K562 (cell line): Measurements from ENCODE around the gene SYNGR3. TPM values are rescaled to one million over a fixed set of nuclear protein-coding genes. Genes with fewer than 3 reads are reported as not detected.

Experiments used
- ARHGAP35 ChIP-seq: fragments of 450-650 bp; IDR thresholded peaks from 2 replicates; pipeline ENCODE4 v1.6.1; 2018; ENCODE audit not compliant: partially characterized antibody
- CEBPG ChIP-seq, 3 experiments: fragments of 200-800 bp in 1 of 3; sonication (Bioruptor generic) in 1 of 3; sonication (generic) in 1 of 3; formaldehyde crosslinking in 1 of 3; IDR thresholded peaks in 2 of 3; conservative IDR thresholded peaks in 1 of 3; 2 replicates each; pipeline versions ENCODE4 v1.6.1 to v1.8.0; 2016 to 2022; ENCODE audit warnings: missing compliant biosample characterization in 2 of 3, missing genetic modification characterization in 2 of 3, mild to moderate bottlenecking in 1 of 3, missing genetic modification reagents in 1 of 3
- CTBP1 ChIP-seq: fragments of 450-650 bp; IDR thresholded peaks from 2 replicates; pipeline ENCODE4 v1.6.1; 2016; ENCODE audit warnings: borderline replicate concordance
- FOSL1 ChIP-seq: fragments of 200-800 bp; sonication (Bioruptor generic); conservative IDR thresholded peaks from 2 replicates; pipeline ENCODE4 v1.6.1; 2016; ENCODE audit warnings: missing genetic modification characterization, missing compliant biosample characterization
- GTF3C2 ChIP-seq: IDR thresholded peaks from 3 replicates; pipeline ENCODE4 v1.6.1; 2011; ENCODE audit warnings: borderline replicate concordance, mild to moderate bottlenecking, moderate library complexity; ENCODE audit not compliant: insufficient read length; ENCODE audit errors: extremely low read depth
- KLF16 ChIP-seq: IDR thresholded peaks from 2 replicates; pipeline ENCODE4 v1.6.1; 2016; ENCODE audit warnings: antibody characterized with exemption
- MGA ChIP-seq: fragments of 450-650 bp; IDR thresholded peaks from 2 replicates; pipeline ENCODE4 v1.6.1; 2016; ENCODE audit warnings: mild to moderate bottlenecking, moderate library complexity
- SAFB2 ChIP-seq: fragments of 200-400 bp; formaldehyde crosslinking; IDR thresholded peaks from 2 replicates; pipeline ENCODE4 v1.6.1; 2018; ENCODE audit warnings: borderline replicate concordance, low read length, low read depth, moderate library complexity; ENCODE audit not compliant: severe bottlenecking
- TCF3 ChIP-seq: sonication (generic); formaldehyde crosslinking; IDR thresholded peaks from 2 replicates; pipeline ENCODE4 v1.4.0; 2020; ENCODE audit warnings: mild to moderate bottlenecking, missing genetic modification reagents
- XRCC3 ChIP-seq: fragments of 450-650 bp; IDR thresholded peaks from 2 replicates; pipeline ENCODE4 v1.6.1; 2017; ENCODE audit warnings: mild to moderate bottlenecking, moderate library complexity
- polyA plus RNA-seq, 8 experiments: library from polyadenylated mRNA; depleted of rRNA in 4 of 8; stranded (reverse) in 5 of 8; unstranded in 3 of 8; fragments of >200 nt; fragmentation: Nextera tagmentation in 2 of 8; fragmentation: Illumina TruSeq in 1 of 8; extraction: Ambion mirVana in 2 of 8; extraction: Trizol in 1 of 8; gene quantifications; 2 replicates each; pipeline versions ENCODE4 v1.2.1 to v1.2.3, GENCODE V29; 2011 to 2014; ENCODE audit warnings: inconsistent platforms in 1 of 8, missing spikeins in 1 of 8
- total RNA-seq, 7 experiments: library from RNA; depleted of rRNA in 6 of 7; stranded (reverse); fragments of >200 nt in 6 of 7; fragmentation: Illumina TruSeq in 2 of 7; extraction: Trizol in 2 of 7; gene quantifications; 2 replicates each; pipeline versions ENCODE4 v1.2.1 to v1.2.3, GENCODE V29; 2011 to 2021; ENCODE audit warnings: low replicate concordance in 1 of 7

The SYNGR3 gene
- total and polyA plus RNA-seq, 9 of the 15 experiments (the other 6 are each of a cell fraction or from before 2014, with no cell fraction given), result 3.7 to 69.2 (median 36.3) TPM

- TF ChIP-seq MGA, result peak; percentile 89
- no peak for TF ChIP-seq ARHGAP35
- TF ChIP-seq CTBP1, result peak; percentile 77
- TF ChIP-seq CEBPG (CRISPR knock-in tag; IDR thresholded peaks at IDR 0.05), result no peak; the same call in 1 of the 2 replicates
- no peak for TF ChIP-seq CEBPG (tag; conservative IDR thresholded peaks at IDR 0.05 in 1 of 2, IDR thresholded peaks at IDR 0.05 in 1 of 2)
- no peak; the same call in 1 of the 2 replicates for TF ChIP-seq FOSL1
- TF ChIP-seq SAFB2, result no peak
- TF ChIP-seq KLF16, result no peak
- TF ChIP-seq XRCC3, result no peak
- no peak for TF ChIP-seq GTF3C2
- peak; percentile 18; the same call in 1 of the 2 replicates for TF ChIP-seq TCF3
Observed at GRCh38 chr16:2009791-2010510, 20.2 kb downstream of the SYNGR3 start, which contains the start of gene ZNF598 (continued).
